ES-I3 (cell line): ENCODE data around the gene COL3A1.

Experiments used
- H3K36me3 ChIP-seq: 2 replicates; pipeline ENCODE4 v1.6.1; 2013; ENCODE audit warnings: mild to moderate bottlenecking, low read length, control low read depth, moderate library complexity; ENCODE audit not compliant: insufficient read depth
- H3K4me1 ChIP-seq: 2 replicates; pipeline ENCODE4 v1.6.1; 2013; ENCODE audit warnings: mild to moderate bottlenecking, control low read depth, low read length; ENCODE audit not compliant: insufficient read depth
- H3K9ac ChIP-seq: 2 replicates; pipeline ENCODE4 v1.6.1; 2013; ENCODE audit warnings: low read depth, mild to moderate bottlenecking, low read length, moderate library complexity
- H3K9me3 ChIP-seq: 2 replicates; pipeline ENCODE4 v1.6.1; 2013; ENCODE audit warnings: mild to moderate bottlenecking, low read length, moderate library complexity; ENCODE audit not compliant: control insufficient read depth, insufficient read depth

Gene COL3A1

GRCh38 chr2:189016311-189016861 lies 42.2 kb downstream of the COL3A1 start:
- H3K9ac ChIP-seq = no peak overlapping the region
- H3K9me3 ChIP-seq = no peaks in the 10 kb centered on the region
- H3K4me1 ChIP-seq = peaks cover 10% of the 10 kb centered on the region; the same call in 1 of the 2 replicates
- H3K36me3 ChIP-seq = no peaks in the 10 kb centered on the region

GRCh38 chr2:189018631-189019030 lies 44.5 kb downstream of the COL3A1 start:
- no peak overlapping the region for H3K9ac ChIP-seq
- peaks cover 10% of the 10 kb centered on the region; the same call in 1 of the 2 replicates for H3K4me1 ChIP-seq
- H3K36me3 ChIP-seq = no peaks in the 10 kb centered on the region
- H3K9me3 ChIP-seq = no peaks in the 10 kb centered on the region

- Histone ChIP-seq H3K4me1 (peaks cover 6% of the 10 kb centered on the region; the same call in 1 of the 2 replicates), H3K9me3 (no peaks in the 10 kb centered on the region)
Measured at GRCh38 chr2:189020179-189020578, 46.0 kb downstream of the COL3A1 start.

GRCh38 chr2:189022053-189022481 lies 47.9 kb downstream of the COL3A1 start:
- H3K9ac ChIP-seq = no peak overlapping the region
- no peaks in the 10 kb centered on the region for H3K4me1 ChIP-seq
- no peaks in the 10 kb centered on the region for H3K9me3 ChIP-seq
- no peaks in the 10 kb centered on the region for H3K36me3 ChIP-seq

More at GRCh38 chr2:189020179-189020578, 46.0 kb downstream of the COL3A1 start:
- Histone ChIP-seq H3K9ac (no peak overlapping the region), H3K36me3 (no peaks in the 10 kb centered on the region)

- no peaks in the 10 kb centered on the region for H3K4me1 ChIP-seq
- H3K9ac ChIP-seq = no peak overlapping the region
- H3K36me3 ChIP-seq = no peaks in the 10 kb centered on the region
- H3K9me3 ChIP-seq = no peaks in the 10 kb centered on the region
Measured at GRCh38 chr2:189022492-189022891, 48.3 kb downstream of the COL3A1 start.

- no peaks in the 10 kb centered on the region for H3K36me3 ChIP-seq
Measured at GRCh38 chr2:189024901-189025618, 50.9 kb downstream of the COL3A1 start.

GRCh38 chr2:189037518-189037917 lies 63.3 kb downstream of the COL3A1 start:
- H3K4me1 ChIP-seq = no peaks in the 10 kb centered on the region
- H3K9ac ChIP-seq = no peak overlapping the region
- no peaks in the 10 kb centered on the region for H3K9me3 ChIP-seq
- peaks cover 5% of the 10 kb centered on the region; the same call in 1 of the 2 replicates for H3K36me3 ChIP-seq

More at GRCh38 chr2:189024901-189025618, 50.9 kb downstream of the COL3A1 start:
- no peaks in the 10 kb centered on the region for H3K9me3 ChIP-seq
- H3K4me1 ChIP-seq = no peaks in the 10 kb centered on the region
- no peak overlapping the region for H3K9ac ChIP-seq

GRCh38 chr2:189045836-189046235 lies 71.7 kb downstream of the COL3A1 start:
- no peak overlapping the region for H3K9ac ChIP-seq
- H3K36me3 ChIP-seq = no peaks in the 10 kb centered on the region
- H3K9me3 ChIP-seq = no peaks in the 10 kb centered on the region
- no peaks in the 10 kb centered on the region for H3K4me1 ChIP-seq

- Histone ChIP-seq H3K4me1 (no peaks in the 10 kb centered on the region), H3K36me3 (no peaks in the 10 kb centered on the region), H3K9me3 (no peaks in the 10 kb centered on the region), H3K9ac (no peak overlapping the region)
Measured at GRCh38 chr2:189046320-189046719, 72.1 kb downstream of the COL3A1 start.

- Histone ChIP-seq H3K9ac (no peak overlapping the region), H3K36me3 (no peaks in the 10 kb centered on the region), H3K4me1 (no peaks in the 10 kb centered on the region), H3K9me3 (no peaks in the 10 kb centered on the region)
Measured at GRCh38 chr2:189047171-189047888, 73.2 kb downstream of the COL3A1 start.

GRCh38 chr2:189048189-189048588 lies 74.0 kb downstream of the COL3A1 start:
- no peaks in the 10 kb centered on the region for H3K36me3 ChIP-seq
- no peaks in the 10 kb centered on the region for H3K9me3 ChIP-seq
- no peaks in the 10 kb centered on the region for H3K4me1 ChIP-seq
- no peak overlapping the region for H3K9ac ChIP-seq

GRCh38 chr2:189049709-189050164 lies 75.6 kb downstream of the COL3A1 start:
- Histone ChIP-seq H3K9me3 (no peaks in the 10 kb centered on the region), H3K4me1 (no peaks in the 10 kb centered on the region), H3K9ac (no peak overlapping the region), H3K36me3 (no peaks in the 10 kb centered on the region)

GRCh38 chr2:189050165-189050712 lies 76.1 kb downstream of the COL3A1 start:
- Histone ChIP-seq H3K9ac (no peak overlapping the region), H3K4me1 (no peaks in the 10 kb centered on the region), H3K36me3 (no peaks in the 10 kb centered on the region), H3K9me3 (no peaks in the 10 kb centered on the region)
